ENCODE data around the gene TUBA3E. TPM values are rescaled to one million over a fixed set of nuclear protein-coding genes. Genes with fewer than 3 reads are reported as not detected.
"Not testable (repeated sequence)": the region's sequence is repeated elsewhere in the genome, so short reads cannot be mapped to it uniquely, and the experiment has no call there.

TUBA3E gene
- total and polyA plus RNA-seq, 2 donors (not counting 1 experiment from before 2014, with no cell fraction given), result not detected

GRCh38 chr2:130222523-130222922, 24.3 kb upstream of the TUBA3E start:
- not testable (repeated sequence) for H3K27ac ChIP-seq (ENCODE audit: insufficient read depth, low read length); H4K20me1 ChIP-seq (ENCODE audit: control insufficient read depth, extremely low read depth, insufficient read depth, low read length); H3K4me3 ChIP-seq (replicated peaks in 1 of 4; ENCODE audit: control extremely low read depth in 1 of 4, insufficient read depth in 1 of 4, low read depth in 3 of 4, low read length in 4 of 4); DNase-seq (ENCODE audit: low read depth in 2 of 2); H3K27me3 ChIP-seq (ENCODE audit: control insufficient read depth, insufficient read depth, low read length); H3K9me3 ChIP-seq (ENCODE audit: control insufficient read depth, insufficient read depth, low read depth, low read length); H3K36me3 ChIP-seq (ENCODE audit: control insufficient read depth, insufficient read depth, low read length); H3K4me2 ChIP-seq (ENCODE audit: extremely low read depth, insufficient read depth, low read length); H3K79me2 ChIP-seq (ENCODE audit: control insufficient read depth, insufficient read depth, low read length); H3K9ac ChIP-seq (ENCODE audit: insufficient read depth, low read length); H3K4me1 ChIP-seq (ENCODE audit: control insufficient read depth, extremely low read depth, insufficient read depth, low read length); H2AFZ ChIP-seq (ENCODE audit: low read length)

GRCh38 chr2:130220505-130220904, 22.3 kb upstream of the TUBA3E start:
- DNase-seq (ENCODE audit: low read depth in 2 of 2); H3K9me3 ChIP-seq (ENCODE audit: control insufficient read depth, insufficient read depth, low read depth, low read length): not testable (repeated sequence)

GRCh38 chr2:130219147-130219546, 20.9 kb upstream of the TUBA3E start:
- H4K20me1 ChIP-seq (ENCODE audit: control insufficient read depth, extremely low read depth, insufficient read depth, low read length); H3K79me2 ChIP-seq (ENCODE audit: control insufficient read depth, insufficient read depth, low read length); H3K9me3 ChIP-seq (ENCODE audit: control insufficient read depth, insufficient read depth, low read depth, low read length); H3K4me3 ChIP-seq (replicated peaks in 1 of 4; ENCODE audit: control extremely low read depth in 1 of 4, insufficient read depth in 1 of 4, low read depth in 3 of 4, low read length in 4 of 4); H3K4me1 ChIP-seq (ENCODE audit: control insufficient read depth, extremely low read depth, insufficient read depth, low read length); H3K36me3 ChIP-seq (ENCODE audit: control insufficient read depth, insufficient read depth, low read length); H3K4me2 ChIP-seq (ENCODE audit: extremely low read depth, insufficient read depth, low read length); H2AFZ ChIP-seq (ENCODE audit: low read length); DNase-seq (ENCODE audit: low read depth in 2 of 2); H3K9ac ChIP-seq (ENCODE audit: insufficient read depth, low read length); H3K27me3 ChIP-seq (ENCODE audit: control insufficient read depth, insufficient read depth, low read length); H3K27ac ChIP-seq (ENCODE audit: insufficient read depth, low read length): not testable (repeated sequence)

More at GRCh38 chr2:130220505-130220904, 22.3 kb upstream of the TUBA3E start:
- H3K4me2 ChIP-seq (ENCODE audit: extremely low read depth, insufficient read depth, low read length); H3K4me1 ChIP-seq (ENCODE audit: control insufficient read depth, extremely low read depth, insufficient read depth, low read length); H4K20me1 ChIP-seq (ENCODE audit: control insufficient read depth, extremely low read depth, insufficient read depth, low read length); H2AFZ ChIP-seq (ENCODE audit: low read length); H3K79me2 ChIP-seq (ENCODE audit: control insufficient read depth, insufficient read depth, low read length); H3K27ac ChIP-seq (ENCODE audit: insufficient read depth, low read length); H3K36me3 ChIP-seq (ENCODE audit: control insufficient read depth, insufficient read depth, low read length); H3K9ac ChIP-seq (ENCODE audit: insufficient read depth, low read length); H3K4me3 ChIP-seq (replicated peaks in 1 of 4; ENCODE audit: control extremely low read depth in 1 of 4, insufficient read depth in 1 of 4, low read depth in 3 of 4, low read length in 4 of 4); H3K27me3 ChIP-seq (ENCODE audit: control insufficient read depth, insufficient read depth, low read length): not testable (repeated sequence)

- not testable (repeated sequence) for H2AFZ ChIP-seq (ENCODE audit: low read length); H3K9ac ChIP-seq (ENCODE audit: insufficient read depth, low read length); H3K79me2 ChIP-seq (ENCODE audit: control insufficient read depth, insufficient read depth, low read length); H3K4me1 ChIP-seq (ENCODE audit: control insufficient read depth, extremely low read depth, insufficient read depth, low read length); H3K27me3 ChIP-seq (ENCODE audit: control insufficient read depth, insufficient read depth, low read length); DNase-seq (ENCODE audit: low read depth in 2 of 2); H3K36me3 ChIP-seq (ENCODE audit: control insufficient read depth, insufficient read depth, low read length); H3K4me2 ChIP-seq (ENCODE audit: extremely low read depth, insufficient read depth, low read length); H3K27ac ChIP-seq (ENCODE audit: insufficient read depth, low read length); H3K4me3 ChIP-seq (replicated peaks in 1 of 4; ENCODE audit: control extremely low read depth in 1 of 4, insufficient read depth in 1 of 4, low read depth in 3 of 4, low read length in 4 of 4); H3K9me3 ChIP-seq (ENCODE audit: control insufficient read depth, insufficient read depth, low read depth, low read length); H4K20me1 ChIP-seq (ENCODE audit: control insufficient read depth, extremely low read depth, insufficient read depth, low read length)
Observed at GRCh38 chr2:130207051-130207450, 8.8 kb upstream of the TUBA3E start.

- H3K27ac ChIP-seq (ENCODE audit: insufficient read depth, low read length); H3K27me3 ChIP-seq (ENCODE audit: control insufficient read depth, insufficient read depth, low read length); H3K4me2 ChIP-seq (ENCODE audit: extremely low read depth, insufficient read depth, low read length); H3K9ac ChIP-seq (ENCODE audit: insufficient read depth, low read length); H4K20me1 ChIP-seq (ENCODE audit: control insufficient read depth, extremely low read depth, insufficient read depth, low read length); H3K36me3 ChIP-seq (ENCODE audit: control insufficient read depth, insufficient read depth, low read length); DNase-seq (ENCODE audit: low read depth in 2 of 2); H3K4me3 ChIP-seq (replicated peaks in 1 of 4; ENCODE audit: control extremely low read depth in 1 of 4, insufficient read depth in 1 of 4, low read depth in 3 of 4, low read length in 4 of 4); H3K79me2 ChIP-seq (ENCODE audit: control insufficient read depth, insufficient read depth, low read length); H3K9me3 ChIP-seq (ENCODE audit: control insufficient read depth, insufficient read depth, low read depth, low read length); H2AFZ ChIP-seq (ENCODE audit: low read length); H3K4me1 ChIP-seq (ENCODE audit: control insufficient read depth, extremely low read depth, insufficient read depth, low read length): not testable (repeated sequence)
Observed at GRCh38 chr2:130203150-130203549, 4.9 kb upstream of the TUBA3E start.

GRCh38 chr2:130202518-130202917, 4.3 kb upstream of the TUBA3E start:
- not testable (repeated sequence) for H3K79me2 ChIP-seq (ENCODE audit: control insufficient read depth, insufficient read depth, low read length); H3K9me3 ChIP-seq (ENCODE audit: control insufficient read depth, insufficient read depth, low read depth, low read length); H2AFZ ChIP-seq (ENCODE audit: low read length); H3K36me3 ChIP-seq (ENCODE audit: control insufficient read depth, insufficient read depth, low read length); H3K4me2 ChIP-seq (ENCODE audit: extremely low read depth, insufficient read depth, low read length); H3K4me1 ChIP-seq (ENCODE audit: control insufficient read depth, extremely low read depth, insufficient read depth, low read length); H3K27ac ChIP-seq (ENCODE audit: insufficient read depth, low read length); DNase-seq (ENCODE audit: low read depth in 2 of 2); H3K4me3 ChIP-seq (replicated peaks in 1 of 4; ENCODE audit: control extremely low read depth in 1 of 4, insufficient read depth in 1 of 4, low read depth in 3 of 4, low read length in 4 of 4); H4K20me1 ChIP-seq (ENCODE audit: control insufficient read depth, extremely low read depth, insufficient read depth, low read length); H3K9ac ChIP-seq (ENCODE audit: insufficient read depth, low read length); H3K27me3 ChIP-seq (ENCODE audit: control insufficient read depth, insufficient read depth, low read length)

GRCh38 chr2:130196052-130196451, 2.2 kb downstream of the TUBA3E start:
- not testable (repeated sequence) for H3K27me3 ChIP-seq (ENCODE audit: control insufficient read depth, insufficient read depth, low read length); H3K4me2 ChIP-seq (ENCODE audit: extremely low read depth, insufficient read depth, low read length); H3K36me3 ChIP-seq (ENCODE audit: control insufficient read depth, insufficient read depth, low read length); H3K27ac ChIP-seq (ENCODE audit: insufficient read depth, low read length); H4K20me1 ChIP-seq (ENCODE audit: control insufficient read depth, extremely low read depth, insufficient read depth, low read length); H3K79me2 ChIP-seq (ENCODE audit: control insufficient read depth, insufficient read depth, low read length); H3K4me3 ChIP-seq (replicated peaks in 1 of 4; ENCODE audit: control extremely low read depth in 1 of 4, insufficient read depth in 1 of 4, low read depth in 3 of 4, low read length in 4 of 4); H3K4me1 ChIP-seq (ENCODE audit: control insufficient read depth, extremely low read depth, insufficient read depth, low read length); H3K9ac ChIP-seq (ENCODE audit: insufficient read depth, low read length); H3K9me3 ChIP-seq (ENCODE audit: control insufficient read depth, insufficient read depth, low read depth, low read length); DNase-seq (ENCODE audit: low read depth in 2 of 2); H2AFZ ChIP-seq (ENCODE audit: low read length)

Measured in fibroblast of lung (primary cell).